ENCODE results near the gene LPIN1. TPM values are rescaled to one million over a fixed set of nuclear protein-coding genes. Genes with fewer than 3 reads are reported as not detected.

The LPIN1 gene
- total RNA-seq, 1 experiment from 2014 or later, result 4.4 TPM

DNA sequence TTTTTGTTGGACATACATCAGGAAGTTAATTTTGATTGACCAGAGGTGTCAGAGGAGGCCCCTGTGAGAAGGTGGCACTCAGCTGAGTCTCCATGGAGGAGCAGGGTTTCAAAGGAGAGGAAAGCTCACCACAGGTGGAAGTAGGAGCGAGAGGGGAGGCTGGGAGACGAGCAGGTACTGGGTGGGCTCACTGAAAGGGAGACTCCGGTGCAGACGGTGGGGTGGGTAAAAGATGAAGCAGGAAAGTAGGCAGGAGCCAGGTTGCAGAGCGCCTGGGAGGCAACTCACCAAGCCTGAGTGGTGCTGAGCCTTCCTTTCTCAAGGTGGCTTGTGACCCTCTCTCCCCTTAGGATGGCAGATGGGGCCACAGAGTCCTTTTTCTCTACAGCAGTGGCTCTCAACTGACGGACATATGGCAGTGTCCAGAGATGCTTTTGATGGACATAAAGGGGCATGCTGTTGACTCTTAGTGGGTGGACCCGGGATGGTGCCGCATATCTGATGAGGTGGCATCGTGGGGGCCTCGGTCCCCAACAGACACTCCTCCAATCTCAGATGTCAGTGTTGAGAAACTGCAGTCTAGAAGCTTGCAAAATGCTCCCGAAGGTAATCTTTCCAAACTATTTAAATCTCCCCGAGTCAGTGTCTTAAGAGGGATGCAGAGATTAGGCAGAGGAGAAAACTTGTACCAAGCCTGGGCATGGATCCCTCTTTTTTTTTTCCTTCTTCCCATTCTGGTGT lies 64.0 kb downstream of the LPIN1 start:
- Mint-ChIP-seq H3K9me3 (no peaks in the 10 kb centered on the region), H3K27me3 (ENCODE audit: low read depth) (no peaks in the 10 kb centered on the region), H3K27ac (peak overlapping the region in 1 of 3 experiments; percentile 13; a peak in 1 of 7 replicates), H3K4me3 (no peak overlapping the region), H3K4me1 (no peaks in the 10 kb centered on the region), H3K36me3 (ENCODE audit: insufficient read depth in 1 of 3, low read depth in 3 of 3) (peaks cover 16 to 22% (median 20%) of the 10 kb centered on the region in 3 experiments)
- H2BK12ac ChIP-seq (ENCODE audit: insufficient read length, low read depth, low read length), result no peak overlapping the region
- H3K23me2 ChIP-seq (ENCODE audit: insufficient read length, low read depth, low read length, poor library complexity, severe bottlenecking), result no peaks in the 10 kb centered on the region
- H3K27me3 ChIP-seq (ENCODE audit: insufficient read depth, low read length), result no peaks in the 10 kb centered on the region
- no peak overlapping the region for H2BK15ac ChIP-seq (ENCODE audit: low read depth, low read length)
- H4K91ac ChIP-seq (ENCODE audit: insufficient read length, low read depth, low read length), result no peak overlapping the region
- H2AK5ac ChIP-seq (ENCODE audit: insufficient read length, low read length), result no peak overlapping the region
- no peak overlapping the region for H4K5ac ChIP-seq (ENCODE audit: insufficient read length, low read depth, low read length)
- H3K9me3 ChIP-seq (ENCODE audit: control insufficient read depth, low read depth, low read length), result no peaks in the 10 kb centered on the region
- H4K20me1 ChIP-seq (ENCODE audit: control insufficient read depth, insufficient read depth, insufficient read length), result no peaks in the 10 kb centered on the region
- TF ChIP-seq, protein P1, sequence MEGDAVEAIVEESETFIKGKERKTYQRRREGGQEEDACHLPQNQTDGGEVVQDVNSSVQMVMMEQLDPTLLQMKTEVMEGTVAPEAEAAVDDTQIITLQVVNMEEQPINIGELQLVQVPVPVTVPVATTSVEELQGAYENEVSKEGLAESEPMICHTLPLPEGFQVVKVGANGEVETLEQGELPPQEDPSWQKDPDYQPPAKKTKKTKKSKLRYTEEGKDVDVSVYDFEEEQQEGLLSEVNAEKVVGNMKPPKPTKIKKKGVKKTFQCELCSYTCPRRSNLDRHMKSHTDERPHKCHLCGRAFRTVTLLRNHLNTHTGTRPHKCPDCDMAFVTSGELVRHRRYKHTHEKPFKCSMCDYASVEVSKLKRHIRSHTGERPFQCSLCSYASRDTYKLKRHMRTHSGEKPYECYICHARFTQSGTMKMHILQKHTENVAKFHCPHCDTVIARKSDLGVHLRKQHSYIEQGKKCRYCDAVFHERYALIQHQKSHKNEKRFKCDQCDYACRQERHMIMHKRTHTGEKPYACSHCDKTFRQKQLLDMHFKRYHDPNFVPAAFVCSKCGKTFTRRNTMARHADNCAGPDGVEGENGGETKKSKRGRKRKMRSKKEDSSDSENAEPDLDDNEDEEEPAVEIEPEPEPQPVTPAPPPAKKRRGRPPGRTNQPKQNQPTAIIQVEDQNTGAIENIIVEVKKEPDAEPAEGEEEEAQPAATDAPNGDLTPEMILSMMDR (conservative IDR thresholded peaks at IDR 0.05), result no peak
- no CpG with 5 or more reads among the region's 12 CpGs for WGBS (ENCODE audit: extremely low coverage, insufficient read length, low lambda C conversion rate)
- H3K56ac ChIP-seq (ENCODE audit: insufficient read length, low read depth, low read length), result no peak overlapping the region
- no peak overlapping the region for H3K4me2 ChIP-seq (ENCODE audit: insufficient read depth, insufficient read length, low read length)
- H3K23ac ChIP-seq (ENCODE audit: insufficient read length, low read depth, low read length), result no peak overlapping the region
- no peak overlapping the region for H2BK120ac ChIP-seq (ENCODE audit: low read depth, low read length, poor library complexity, severe bottlenecking)
- H3K79me1 ChIP-seq (ENCODE audit: insufficient read depth, low read depth, low read length, poor library complexity, severe bottlenecking), result no peaks in the 10 kb centered on the region
- H3K9ac ChIP-seq (ENCODE audit: extremely low read depth, insufficient read length, low read length), result no peak overlapping the region
- H3K14ac ChIP-seq (ENCODE audit: insufficient read depth, low read length), result no peak overlapping the region
- no peak overlapping the region for H3K4ac ChIP-seq (ENCODE audit: low read depth, low read length)
- H3T11ph ChIP-seq (ENCODE audit: low read length), result no peak overlapping the region
- no peak overlapping the region for H4K8ac ChIP-seq (replicated peaks; ENCODE audit: insufficient read length, low read depth, low read length)
- H3K27ac ChIP-seq (ENCODE audit: insufficient read length, low read depth, low read length), result no peak overlapping the region
- H3K4me1 ChIP-seq (ENCODE audit: insufficient read depth, low read length), result no peaks in the 10 kb centered on the region
- H2BK5ac ChIP-seq (ENCODE audit: insufficient read length, low read length), result no peak overlapping the region
- H3K18ac ChIP-seq (ENCODE audit: insufficient read length, low read depth, low read length), result no peak overlapping the region
- no peaks in the 10 kb centered on the region for H3K79me2 ChIP-seq (ENCODE audit: insufficient read depth, low read length)
- no peak overlapping the region for H2BK20ac ChIP-seq (ENCODE audit: low read depth, low read length, poor library complexity, severe bottlenecking)
- no peak for DNase-seq
- H2AFZ ChIP-seq (ENCODE audit: low read length), result no peak overlapping the region

All from H9 (cell line).